ENCODE data around the gene TTC14. TPM values are rescaled to one million over a fixed set of nuclear protein-coding genes. Genes with fewer than 3 reads are reported as not detected.

TTC14 gene
- total and polyA plus RNA-seq, 10 of the 15 experiments (the other 5 are each of a cell fraction or from before 2014, with no cell fraction given), result 14.0 to 81.5 (median 29.4) TPM

GRCh38 chr3:180624714-180625113 lies 22.8 kb downstream of the TTC14 start (continued):
- TF ChIP-seq GABPA (IDR thresholded peaks at IDR 0.05; ENCODE audit: low read depth) (peak; percentile 55; the same call in 1 of the 2 replicates), CREM (IDR thresholded peaks at IDR 0.05; ENCODE audit: low read depth) (0 out of 2 replicates have a peak, but pooled peaks have one; percentile 18), NBN (IDR thresholded peaks at IDR 0.05) (peak; percentile 88), ATF2 (IDR thresholded peaks at IDR 0.05; ENCODE audit: low read length) (peak; percentile 93), REST (IDR thresholded peaks at IDR 0.05; ENCODE audit: low read depth, low read length) (no peak), ZBTB40 (IDR thresholded peaks at IDR 0.05; ENCODE audit: borderline replicate concordance) (no peak), ZNF217 (IDR thresholded peaks at IDR 0.05) (0 out of 2 replicates have a peak, but pooled peaks have one; percentile 52), ZNF592 (IDR thresholded peaks at IDR 0.05) (no peak), RUNX3 (IDR thresholded peaks at IDR 0.05; ENCODE audit: low read length) (peak; percentile 26; the same call in 1 of the 2 replicates), FOS (IDR thresholded peaks at IDR 0.05; ENCODE audit: borderline replicate concordance, extremely low read depth, insufficient read length) (no peak), SKIL (IDR thresholded peaks at IDR 0.05; ENCODE audit: low read depth, poor library complexity, severe bottlenecking) (peak; percentile 47), KLF5 (IDR thresholded peaks at IDR 0.05; ENCODE audit: partially characterized antibody) (no peak)
